Stimulated activated CD8-positive, alpha-beta memory T cell treated with anti-CD3 and anti-CD28 coated beads, Interleukin-4, amount 100 ng/mL, for 48 hours (primary cell): Measurements from ENCODE around the gene NDFIP1.

Experiments
- DNase-seq: peaks from one replicate; pipeline ENCODE4 v3.0.0-alpha.2; 2020

The NDFIP1 gene

DNA sequence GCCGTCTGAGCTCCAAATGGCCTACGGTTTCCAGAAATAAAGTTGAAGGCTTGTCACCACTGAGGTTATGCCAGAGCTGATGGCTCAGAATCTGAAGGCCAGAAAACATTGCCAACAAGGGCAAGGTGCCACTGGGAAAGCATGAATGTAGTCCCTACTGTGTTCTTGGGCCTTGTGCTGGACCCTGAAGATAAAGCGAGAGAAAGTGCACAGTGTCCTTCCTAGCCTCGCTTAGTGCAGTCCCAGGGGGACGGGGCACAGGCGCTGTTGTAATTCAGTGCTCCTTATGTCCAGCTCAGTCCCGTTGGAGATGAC lies 84.5 kb downstream of the NDFIP1 start:
- no peak for DNase-seq

DNA sequence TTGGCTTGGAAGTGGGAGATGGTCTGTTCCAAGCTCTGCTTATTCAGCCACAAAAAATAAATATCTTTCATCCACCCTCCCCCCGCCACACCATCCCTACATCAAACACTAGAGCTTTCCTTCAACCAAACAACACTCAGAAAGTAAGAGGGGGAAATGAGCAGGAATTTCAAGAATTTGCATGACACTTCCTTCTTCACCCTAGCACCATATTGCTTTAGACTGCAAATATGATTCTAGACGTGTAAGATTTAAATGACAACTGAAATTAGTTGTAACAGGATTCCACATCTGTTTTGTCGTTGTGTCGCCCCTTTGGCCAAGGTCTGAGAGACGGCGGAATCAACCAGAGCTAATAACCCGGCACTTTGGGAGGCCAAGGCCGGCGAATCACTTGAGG lies 88.5 kb downstream of the NDFIP1 start:
- DNase-seq: no peak

GRCh38 chr5:142197781-142198180 lies 89.2 kb downstream of the NDFIP1 start:
- DNase-seq: no peak

DNA sequence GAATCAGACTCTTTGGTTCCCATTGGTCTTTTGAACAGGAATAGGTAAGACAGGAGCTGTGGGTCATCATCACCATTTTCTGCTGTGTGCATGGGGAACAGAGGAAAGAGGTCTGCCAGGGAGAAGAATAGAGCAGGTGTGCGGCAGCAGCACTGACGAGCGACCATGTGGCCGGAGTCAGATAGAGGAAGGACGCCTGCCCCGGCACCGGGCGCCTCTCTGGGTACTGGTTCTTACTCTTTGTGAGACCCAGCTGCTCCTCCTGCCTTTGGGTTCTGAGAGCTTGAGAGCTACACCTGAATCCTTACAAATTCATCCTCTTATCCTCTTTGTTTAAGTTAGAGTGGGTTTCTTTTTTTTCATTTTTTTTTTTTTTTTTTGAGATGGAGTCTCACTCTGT lies 90.8 kb downstream of the NDFIP1 start:
- DNase-seq: no peak

DNA sequence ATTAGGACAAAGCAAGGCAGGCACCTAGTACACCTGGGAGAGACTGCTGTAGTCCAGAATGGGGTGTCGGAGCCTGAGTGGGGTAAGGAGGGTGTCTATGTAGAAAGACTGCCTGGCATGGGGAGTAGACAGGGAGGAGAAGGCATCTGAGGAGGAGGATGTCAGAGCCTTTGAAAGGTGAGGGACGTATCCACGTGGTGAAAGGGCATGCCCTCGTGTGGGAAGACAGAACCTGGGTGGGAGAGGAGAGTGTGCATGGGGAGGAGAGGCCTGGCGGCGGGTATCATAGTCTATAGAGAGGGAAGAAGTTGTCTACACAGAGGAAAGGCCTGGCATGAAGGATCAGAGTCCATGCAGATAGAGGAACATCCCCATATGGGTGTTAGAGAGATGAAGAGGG lies 91.8 kb downstream of the NDFIP1 start:
- no peak for DNase-seq

DNA sequence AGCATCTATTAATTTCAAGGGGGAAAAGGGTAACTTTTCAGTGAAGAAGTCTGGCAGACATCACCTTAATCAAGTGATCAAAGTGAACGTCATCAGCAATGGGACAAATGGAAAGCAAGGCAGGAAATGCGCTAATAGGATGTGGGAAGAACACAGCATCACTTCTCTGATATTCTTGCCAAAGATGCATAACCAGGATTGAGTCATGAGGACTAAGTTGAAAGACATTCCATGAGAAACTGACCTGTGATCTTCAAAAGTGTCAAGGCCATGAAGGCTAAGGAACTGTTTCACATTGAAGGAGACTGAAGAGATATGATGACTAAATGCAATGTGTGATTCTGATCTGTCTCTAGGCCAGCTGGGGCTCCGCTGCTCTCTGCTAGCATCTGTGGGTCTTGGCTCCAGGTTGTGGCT lies 92.9 kb downstream of the NDFIP1 start:
- no peak for DNase-seq

DNA sequence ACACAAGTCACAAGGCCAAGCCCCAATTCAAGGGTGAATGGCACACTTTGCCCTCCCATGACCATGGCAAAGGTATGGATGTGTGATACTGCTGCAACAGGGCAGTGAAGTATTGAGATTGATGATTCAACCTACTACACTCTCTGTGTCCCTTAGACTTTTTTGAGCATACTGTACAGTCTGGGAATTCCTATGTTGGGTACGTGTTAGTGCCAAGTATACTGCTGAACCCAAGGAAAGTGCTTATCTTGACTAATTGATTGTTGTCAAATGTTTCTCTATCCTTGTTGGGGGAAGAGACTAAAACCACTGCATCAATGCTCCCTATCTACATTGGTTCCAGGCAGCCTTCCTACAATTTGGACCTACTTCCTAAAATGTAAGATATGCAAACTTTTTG lies 93.7 kb downstream of the NDFIP1 start:
- DNase-seq: no peak
